Progenitor cell of endocrine pancreas (in vitro differentiated cells): ENCODE results near the gene SLF2. TPM values are rescaled to one million over a fixed set of nuclear protein-coding genes. Genes with fewer than 3 reads are reported as not detected.

ENCODE experiments used
- DNase-seq: peaks from one replicate; pipeline ENCODE4 v3.0.0; 2021; ENCODE audit warnings: low spot score; ENCODE audit not compliant: unreplicated experiment
- H3K27ac Mint-ChIP-seq: 2 replicates; pipeline ENCODE4 v1.8.0; 2021; ENCODE audit warnings: mild to moderate bottlenecking, moderate library complexity, mixed read lengths
- H3K27me3 Mint-ChIP-seq: 2 replicates; pipeline ENCODE4 v1.8.0; 2021; ENCODE audit warnings: mixed read lengths
- H3K36me3 Mint-ChIP-seq: 2 replicates; pipeline ENCODE4 v1.8.0; 2022; ENCODE audit warnings: mixed read lengths; ENCODE audit not compliant: insufficient read depth
- H3K4me1 Mint-ChIP-seq: 2 replicates; pipeline ENCODE4 v1.8.0; 2021; ENCODE audit warnings: low read depth, mixed read lengths
- H3K4me3 Mint-ChIP-seq: 2 replicates; pipeline ENCODE4 v1.8.0; 2021; ENCODE audit warnings: low read depth, mild to moderate bottlenecking, moderate library complexity, mixed read lengths
- H3K9me3 Mint-ChIP-seq: 2 replicates; pipeline ENCODE4 v1.8.0; 2021; ENCODE audit warnings: low read depth, mixed read lengths
- total RNA-seq: library from RNA; stranded (reverse); gene quantifications from 2 replicates; pipeline ENCODE4 v1.2.1, GENCODE V29; 2021
- TF ChIP-seq, protein P1 (sequence below): fragments of 200-600 bp; sonication (generic); IDR thresholded peaks from one replicate; pipeline ENCODE4 v1.5.0; 2021; ENCODE audit warnings: antibody characterized with exemption, mild to moderate bottlenecking; ENCODE audit not compliant: unreplicated experiment

Gene SLF2
- total RNA-seq, 1 donor from 2014 or later = 31.8 TPM

DNA sequence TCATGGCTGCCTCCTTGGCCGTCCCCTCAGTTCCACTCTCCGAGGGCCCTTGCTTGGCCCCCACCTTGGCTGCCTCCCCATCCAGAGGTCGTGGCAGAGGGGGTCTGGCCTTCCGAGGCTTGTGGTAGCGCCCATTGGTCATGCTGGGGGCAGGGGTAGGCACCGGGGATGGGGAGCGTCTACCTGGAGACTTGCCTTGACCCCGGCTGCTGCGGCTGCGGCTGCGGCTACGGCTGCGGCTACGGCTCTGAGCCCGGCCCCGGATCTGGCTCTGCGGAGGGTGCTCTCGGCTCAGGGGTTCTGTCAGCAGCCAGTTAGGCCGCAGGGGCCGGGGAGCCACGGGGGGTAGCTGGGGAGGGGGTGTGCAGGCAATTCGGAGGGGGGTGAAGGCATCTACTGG lies 97.6 kb downstream of the SLF2 start:
- no peaks in the 10 kb centered on the region for H3K9me3 Mint-ChIP-seq
- no peak overlapping the region for H3K27ac Mint-ChIP-seq
- no peak for DNase-seq
- H3K4me3 Mint-ChIP-seq = no peak overlapping the region
- H3K36me3 Mint-ChIP-seq = peaks cover 2% of the 10 kb centered on the region
- peaks cover 12% of the 10 kb centered on the region for H3K4me1 Mint-ChIP-seq
- H3K27me3 Mint-ChIP-seq = peaks cover 19% of the 10 kb centered on the region
- TF ChIP-seq, protein P1, sequence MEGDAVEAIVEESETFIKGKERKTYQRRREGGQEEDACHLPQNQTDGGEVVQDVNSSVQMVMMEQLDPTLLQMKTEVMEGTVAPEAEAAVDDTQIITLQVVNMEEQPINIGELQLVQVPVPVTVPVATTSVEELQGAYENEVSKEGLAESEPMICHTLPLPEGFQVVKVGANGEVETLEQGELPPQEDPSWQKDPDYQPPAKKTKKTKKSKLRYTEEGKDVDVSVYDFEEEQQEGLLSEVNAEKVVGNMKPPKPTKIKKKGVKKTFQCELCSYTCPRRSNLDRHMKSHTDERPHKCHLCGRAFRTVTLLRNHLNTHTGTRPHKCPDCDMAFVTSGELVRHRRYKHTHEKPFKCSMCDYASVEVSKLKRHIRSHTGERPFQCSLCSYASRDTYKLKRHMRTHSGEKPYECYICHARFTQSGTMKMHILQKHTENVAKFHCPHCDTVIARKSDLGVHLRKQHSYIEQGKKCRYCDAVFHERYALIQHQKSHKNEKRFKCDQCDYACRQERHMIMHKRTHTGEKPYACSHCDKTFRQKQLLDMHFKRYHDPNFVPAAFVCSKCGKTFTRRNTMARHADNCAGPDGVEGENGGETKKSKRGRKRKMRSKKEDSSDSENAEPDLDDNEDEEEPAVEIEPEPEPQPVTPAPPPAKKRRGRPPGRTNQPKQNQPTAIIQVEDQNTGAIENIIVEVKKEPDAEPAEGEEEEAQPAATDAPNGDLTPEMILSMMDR = no peak

DNA sequence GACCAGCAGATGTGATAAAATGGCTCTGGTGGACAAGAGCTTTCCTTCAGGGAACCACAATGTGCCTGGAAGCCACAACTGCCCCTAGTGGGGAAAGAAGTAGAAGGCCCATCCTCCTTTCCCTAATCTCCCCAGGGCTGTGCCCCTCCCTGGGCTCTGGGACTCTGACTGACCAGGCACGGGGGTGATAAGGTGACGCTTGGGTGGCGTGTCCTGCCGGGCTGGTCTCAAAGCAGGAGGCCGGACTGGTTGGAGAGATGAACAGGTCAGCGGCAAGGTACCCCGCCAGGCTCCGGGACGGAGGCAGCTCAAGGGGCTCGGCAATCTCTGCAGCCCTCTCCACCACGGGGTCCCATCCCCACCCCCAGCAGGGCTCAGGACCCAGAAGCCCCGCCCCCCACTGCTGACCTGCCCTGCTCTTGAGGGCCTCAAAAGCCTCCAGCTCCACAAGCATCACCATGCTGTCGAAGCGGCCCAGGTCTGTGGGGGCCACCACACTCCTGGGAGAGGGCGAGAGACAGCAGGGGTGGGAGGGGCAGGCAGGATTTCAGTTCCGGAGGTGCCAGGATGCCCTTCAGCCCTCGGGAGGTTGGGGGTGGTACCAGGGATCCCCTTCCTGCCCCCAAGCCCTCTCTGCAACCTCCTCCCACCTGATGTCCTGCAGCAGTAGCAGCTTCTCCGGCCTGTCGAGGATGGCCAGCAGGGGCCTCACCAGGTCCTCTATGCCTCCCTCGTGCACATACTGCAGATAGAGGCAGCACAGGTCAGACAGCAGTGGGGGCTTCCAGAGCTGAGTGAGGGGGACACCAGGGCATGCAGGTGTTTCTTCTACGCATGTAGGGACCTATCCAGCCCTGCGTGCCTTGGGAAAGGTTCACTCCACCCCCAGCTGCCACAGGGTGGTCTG lies 99.0 kb downstream of the SLF2 start:
- Mint-ChIP-seq H3K27ac (no peak overlapping the region), H3K36me3 (no peaks in the 10 kb centered on the region), H3K27me3 (peaks cover 30% of the 10 kb centered on the region), H3K4me1 (peaks cover 12% of the 10 kb centered on the region), H3K4me3 (no peak overlapping the region), H3K9me3 (no peaks in the 10 kb centered on the region)
- TF ChIP-seq, protein P1 = peak; percentile 50
- DNase-seq = no peak

DNA sequence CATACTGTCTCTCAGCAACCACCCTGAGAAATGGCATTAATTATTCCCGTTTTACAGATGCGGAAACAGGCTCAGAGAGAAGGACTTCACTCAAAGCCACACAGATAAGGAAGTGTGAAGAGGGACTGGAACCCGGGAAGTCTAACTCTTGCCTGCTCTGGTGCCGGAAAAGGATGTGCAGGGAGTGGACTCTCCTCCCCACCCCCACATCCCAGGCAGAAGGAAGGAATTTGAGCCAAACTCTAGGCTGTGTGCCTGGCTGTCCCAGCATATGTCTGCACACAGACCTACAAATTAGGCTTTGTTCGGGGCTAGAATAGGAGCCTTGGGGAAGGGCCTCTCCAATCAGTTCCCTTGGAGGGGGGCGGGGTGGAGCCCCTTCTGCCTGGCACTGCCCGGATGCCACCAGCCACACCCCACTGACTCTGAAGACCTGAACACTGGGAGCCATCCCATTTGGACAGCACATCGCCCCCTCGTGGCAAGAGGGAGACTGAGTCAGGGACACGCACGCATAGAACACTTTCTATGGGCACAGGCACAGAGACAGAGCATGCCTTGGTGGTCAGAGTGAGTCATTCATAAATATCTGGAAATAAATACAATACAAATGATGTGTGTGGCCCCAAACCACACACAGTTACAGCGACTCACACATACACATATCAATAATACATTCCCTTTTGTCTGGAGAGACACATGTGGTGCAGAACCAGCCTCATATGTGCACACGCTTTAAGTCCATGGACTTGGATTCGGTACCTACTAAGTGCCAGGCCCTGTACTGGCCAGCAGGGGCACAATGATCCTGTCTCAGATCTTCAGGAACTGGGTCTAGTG lies 100.0 kb downstream of the SLF2 start:
- Mint-ChIP-seq H3K36me3 (no peaks in the 10 kb centered on the region), H3K9me3 (no peaks in the 10 kb centered on the region), H3K27me3 (peaks cover 39% of the 10 kb centered on the region), H3K27ac (no peak overlapping the region), H3K4me1 (peaks cover 12% of the 10 kb centered on the region), H3K4me3 (no peak overlapping the region)
- peak; percentile 58 for DNase-seq
- TF ChIP-seq, protein P1 = peak; percentile 84

DNA sequence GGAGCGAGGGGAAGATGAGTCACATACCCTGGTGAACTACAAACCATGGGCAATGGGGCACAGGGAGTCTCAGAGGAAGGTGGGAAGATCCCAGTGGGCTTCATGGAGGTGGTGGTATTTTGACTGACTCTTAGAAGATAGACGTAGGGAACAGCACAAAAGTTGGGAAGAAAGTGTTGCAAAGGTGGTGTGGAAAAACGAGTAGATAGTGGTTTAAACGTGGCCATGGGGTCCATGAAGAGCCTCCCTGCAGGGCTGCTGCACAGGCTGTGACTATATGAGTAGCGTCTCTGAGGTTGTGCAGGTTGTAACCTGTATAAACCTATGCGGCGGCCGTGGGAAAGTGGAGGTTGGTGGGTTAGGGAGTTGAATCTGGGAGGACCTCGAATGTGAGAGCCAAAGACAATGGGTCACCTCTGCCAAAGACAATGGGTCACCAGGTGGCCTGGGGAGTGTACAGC lies 100.6 kb downstream of the SLF2 start:
- H3K27ac Mint-ChIP-seq = no peak overlapping the region
- H3K36me3 Mint-ChIP-seq = no peaks in the 10 kb centered on the region
- H3K9me3 Mint-ChIP-seq = no peaks in the 10 kb centered on the region
- TF ChIP-seq, protein P1 = no peak
- H3K4me1 Mint-ChIP-seq = peaks cover 12% of the 10 kb centered on the region
- peaks cover 46% of the 10 kb centered on the region for H3K27me3 Mint-ChIP-seq
- no peak for DNase-seq
- no peak overlapping the region for H3K4me3 Mint-ChIP-seq

DNA sequence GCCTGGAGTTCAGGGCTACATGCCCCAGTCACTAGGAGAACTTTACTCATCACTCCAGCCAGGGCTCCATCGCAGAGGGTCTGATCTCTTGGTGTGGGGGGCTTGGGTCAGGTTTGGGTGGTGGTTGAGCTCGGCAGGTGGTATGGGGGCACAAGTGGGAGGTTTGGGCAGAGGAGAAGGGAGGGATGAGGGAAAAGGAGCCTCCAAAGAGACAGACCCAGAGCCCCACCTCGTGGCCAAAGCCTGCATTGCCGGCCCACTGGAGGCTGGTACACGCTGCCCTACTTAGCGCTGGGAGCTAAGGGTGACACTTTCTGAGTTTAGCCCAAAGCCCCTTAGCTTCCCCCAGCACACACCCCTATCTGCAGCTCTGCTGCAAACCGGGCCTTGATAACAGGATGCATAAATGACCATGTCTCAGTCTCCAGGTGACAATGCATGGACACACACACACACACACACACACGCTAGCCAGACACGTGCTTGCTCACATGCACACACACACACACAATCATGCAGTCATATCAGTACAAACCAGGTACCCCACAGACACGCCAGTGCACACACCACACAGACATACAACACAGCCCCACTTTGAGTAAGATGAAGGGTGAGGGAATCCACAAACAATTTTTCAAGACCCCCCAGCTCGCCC lies 101.6 kb downstream of the SLF2 start:
- TF ChIP-seq, protein P1 = peak; percentile 82
- DNase-seq = peak; percentile 75
- Mint-ChIP-seq H3K4me1 (peaks cover 11% of the 10 kb centered on the region), H3K27me3 (peaks cover 53% of the 10 kb centered on the region), H3K4me3 (no peak overlapping the region), H3K27ac (no peak overlapping the region), H3K36me3 (no peaks in the 10 kb centered on the region), H3K9me3 (no peaks in the 10 kb centered on the region)
